H1 (cell line): ENCODE measurements around the gene MTMR8. TPM values are rescaled to one million over a fixed set of nuclear protein-coding genes. Genes with fewer than 3 reads are reported as not detected.

Experiments
- ATF2 ChIP-seq: IDR thresholded peaks from 2 replicates; pipeline ENCODE4 v1.6.1; 2012; ENCODE audit warnings: low read length, inconsistent platforms
- EZH2 ChIP-seq: fragments of 200-600 bp; sonication (generic); IDR thresholded peaks from 2 replicates; pipeline ENCODE4 v1.7.1; 2012; ENCODE audit warnings: low read depth, mild to moderate bottlenecking, moderate library complexity, low read length, inconsistent platforms; ENCODE audit not compliant: severe bottlenecking
- FOSL1 ChIP-seq: IDR thresholded peaks from 2 replicates; pipeline ENCODE4 v1.6.1; 2011; ENCODE audit warnings: mild to moderate bottlenecking, low read depth, low read length, moderate library complexity; ENCODE audit not compliant: insufficient read depth
- KDM1A ChIP-seq: fragments of 200-600, 300-600 bp; sonication (generic); IDR thresholded peaks from 2 replicates; pipeline ENCODE4 v1.7.1; 2016; ENCODE audit warnings: mild to moderate bottlenecking, low read length, borderline replicate concordance
- RNF2 ChIP-seq: fragments of 200-900, 300-1000 bp; sonication (generic); IDR thresholded peaks from 2 replicates; pipeline ENCODE4 v1.7.1; 2016; ENCODE audit warnings: borderline replicate concordance, low read depth, mild to moderate bottlenecking, antibody characterized with exemption, low read length; ENCODE audit not compliant: poor library complexity, severe bottlenecking; ENCODE audit errors: missing control alignments
- SP2 ChIP-seq: IDR thresholded peaks from 2 replicates; pipeline ENCODE4 v1.6.1; 2012; ENCODE audit warnings: mild to moderate bottlenecking, low read length, inconsistent platforms
- SP4 ChIP-seq: IDR thresholded peaks from 2 replicates; pipeline ENCODE4 v1.6.1; 2012; ENCODE audit warnings: low read length, inconsistent platforms
- polyA plus RNA-seq, 7 experiments: library from polyadenylated mRNA; depleted of rRNA in 3 of 7; stranded (reverse) in 5 of 7; unstranded in 2 of 7; fragments of >200 nt in 5 of 7; fragments of 200-250 nt in 2 of 7; gene quantifications; 1 replicate in 5 of 7; 2 replicates in 1 of 7; 4 replicates in 1 of 7; pipeline versions ENCODE4 v1.2.1 to v1.2.3, GENCODE V29; 2011 to 2013; ENCODE audit warnings: missing spikeins in 2 of 7, mixed read lengths in 2 of 7
- total RNA-seq: library from RNA; stranded (reverse); fragmentation: NEBNext Ultra II Directional; extraction: Animal tissue kit (Norgen Biotek cat#: 25700); gene quantifications from 2 replicates; pipeline ENCODE4 v1.2.1, GENCODE V29; 2021

MTMR8 gene
- total and polyA plus RNA-seq, 2 of the 8 experiments (the other 6 are each of a cell fraction or from before 2014, with no cell fraction given): 1.3 to 6.3 TPM

DNA sequence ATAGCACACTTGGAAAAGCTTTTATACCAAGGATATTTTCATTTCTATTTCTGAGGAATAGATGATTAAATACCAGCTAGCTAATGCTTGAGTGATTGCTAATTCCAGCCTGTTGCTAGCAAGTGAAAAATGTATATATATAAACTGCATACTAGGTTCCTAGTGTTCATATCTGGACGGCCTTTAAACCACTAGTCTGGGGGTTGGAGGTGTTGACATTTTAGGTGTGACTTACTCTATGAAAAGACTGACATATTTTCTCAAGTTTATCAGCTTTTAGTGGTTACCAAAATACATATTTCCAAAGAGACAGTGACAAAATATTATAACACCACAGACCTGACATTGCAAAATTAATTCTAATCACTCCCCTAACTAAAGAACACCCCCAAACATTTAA lies 44.7 kb downstream of the MTMR8 start (continued):
- TF ChIP-seq ATF2 (no peak), KDM1A (no peak), RNF2 (no peak), SP4 (no peak), SP2 (no peak), EZH2 (no peak), FOSL1 (no peak)
